Measurements from ENCODE around the gene TECR. TPM values are rescaled to one million over a fixed set of nuclear protein-coding genes. Genes with fewer than 3 reads are reported as not detected.

TECR gene
- total and polyA plus RNA-seq, 9 of the 15 experiments (the other 6 are each of a cell fraction or from before 2014, with no cell fraction given), result 29.3 to 211 (median 81.4) TPM

DNA sequence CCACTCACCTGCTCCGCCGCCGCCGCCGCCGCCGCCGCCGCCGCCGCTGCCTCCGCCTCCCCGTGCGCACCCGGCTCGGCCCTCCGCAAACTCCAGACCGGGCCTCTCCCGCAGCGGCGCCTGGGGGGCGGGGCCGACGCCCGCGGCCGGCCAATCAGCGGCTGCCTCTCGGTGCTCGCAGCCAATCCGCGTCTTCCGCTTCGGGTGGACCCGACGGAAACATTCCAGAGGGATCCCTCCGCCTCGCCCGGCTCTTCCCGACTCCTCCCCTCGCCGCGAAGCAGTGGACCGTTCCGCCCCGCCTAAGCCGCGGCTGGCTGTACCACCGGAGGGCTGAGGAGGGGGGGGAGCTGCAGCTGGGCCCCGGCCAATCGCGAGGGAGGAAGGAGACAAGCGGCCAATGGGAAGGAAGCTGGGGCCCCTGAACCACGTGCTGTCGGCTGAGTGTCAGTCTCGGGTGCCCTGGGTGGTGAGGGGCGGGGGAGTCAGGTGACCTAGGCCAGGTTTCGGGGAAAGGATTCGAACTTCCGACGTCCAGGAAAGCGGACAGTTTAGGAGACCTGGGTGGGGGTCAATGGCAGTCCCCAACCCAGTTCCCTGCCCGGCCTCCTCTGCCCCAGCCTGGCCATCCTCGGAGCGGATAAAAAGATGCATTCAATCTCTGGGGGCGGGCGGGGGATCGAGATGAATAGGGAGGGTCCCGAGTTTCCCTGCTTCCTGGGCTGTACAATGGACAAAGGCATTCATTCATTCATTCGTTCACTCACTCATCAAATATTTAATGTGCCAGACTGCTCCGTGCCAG lies 33.2 kb upstream of the TECR start, which contains the start of gene GIPC1 (continued):
- no peak for TF ChIP-seq ZNF407 (IDR thresholded peaks at IDR 0.05; ENCODE audit: low read depth)
- TF ChIP-seq, protein P1, sequence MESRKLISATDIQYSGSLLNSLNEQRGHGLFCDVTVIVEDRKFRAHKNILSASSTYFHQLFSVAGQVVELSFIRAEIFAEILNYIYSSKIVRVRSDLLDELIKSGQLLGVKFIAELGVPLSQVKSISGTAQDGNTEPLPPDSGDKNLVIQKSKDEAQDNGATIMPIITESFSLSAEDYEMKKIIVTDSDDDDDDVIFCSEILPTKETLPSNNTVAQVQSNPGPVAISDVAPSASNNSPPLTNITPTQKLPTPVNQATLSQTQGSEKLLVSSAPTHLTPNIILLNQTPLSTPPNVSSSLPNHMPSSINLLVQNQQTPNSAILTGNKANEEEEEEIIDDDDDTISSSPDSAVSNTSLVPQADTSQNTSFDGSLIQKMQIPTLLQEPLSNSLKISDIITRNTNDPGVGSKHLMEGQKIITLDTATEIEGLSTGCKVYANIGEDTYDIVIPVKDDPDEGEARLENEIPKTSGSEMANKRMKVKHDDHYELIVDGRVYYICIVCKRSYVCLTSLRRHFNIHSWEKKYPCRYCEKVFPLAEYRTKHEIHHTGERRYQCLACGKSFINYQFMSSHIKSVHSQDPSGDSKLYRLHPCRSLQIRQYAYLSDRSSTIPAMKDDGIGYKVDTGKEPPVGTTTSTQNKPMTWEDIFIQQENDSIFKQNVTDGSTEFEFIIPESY (CRISPR knock-in tag; IDR thresholded peaks at IDR 0.05), result peak; percentile 63
- no peak for TF ChIP-seq HNRNPK (IDR thresholded peaks at IDR 0.05; ENCODE audit: low read depth, low read length, poor library complexity, severe bottlenecking)
- TF ChIP-seq ELF4 (CRISPR knock-in tag; IDR thresholded peaks at IDR 0.05), result peak; percentile 76; the same call in 1 of the 2 replicates
- TF ChIP-seq ZNF655 (CRISPR knock-in tag; IDR thresholded peaks at IDR 0.05), result no peak
- TF ChIP-seq NCOR1 (IDR thresholded peaks at IDR 0.05), result no peak
- TF ChIP-seq ZNF24 (IDR thresholded peaks at IDR 0.05), result peak; percentile 89
- TF ChIP-seq HINFP (tag; conservative IDR thresholded peaks at IDR 0.05; ENCODE audit: low read depth), result peak; percentile 97
- no peak for TF ChIP-seq ZNF184 (CRISPR knock-in tag; IDR thresholded peaks at IDR 0.05)
- TF ChIP-seq, protein P2, sequence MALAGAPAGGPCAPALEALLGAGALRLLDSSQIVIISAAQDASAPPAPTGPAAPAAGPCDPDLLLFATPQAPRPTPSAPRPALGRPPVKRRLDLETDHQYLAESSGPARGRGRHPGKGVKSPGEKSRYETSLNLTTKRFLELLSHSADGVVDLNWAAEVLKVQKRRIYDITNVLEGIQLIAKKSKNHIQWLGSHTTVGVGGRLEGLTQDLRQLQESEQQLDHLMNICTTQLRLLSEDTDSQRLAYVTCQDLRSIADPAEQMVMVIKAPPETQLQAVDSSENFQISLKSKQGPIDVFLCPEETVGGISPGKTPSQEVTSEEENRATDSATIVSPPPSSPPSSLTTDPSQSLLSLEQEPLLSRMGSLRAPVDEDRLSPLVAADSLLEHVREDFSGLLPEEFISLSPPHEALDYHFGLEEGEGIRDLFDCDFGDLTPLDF (CRISPR knock-in tag; IDR thresholded peaks at IDR 0.05), result no peak
- TF ChIP-seq NR2C1 (IDR thresholded peaks at IDR 0.05), result no peak
- TF ChIP-seq NR2C1 (tag; IDR thresholded peaks at IDR 0.05), result no peak
- TF ChIP-seq GATA2 (CRISPR knock-in tag; IDR thresholded peaks at IDR 0.05), result no peak
